Measurements from ENCODE around the gene TPST2.

DNA sequence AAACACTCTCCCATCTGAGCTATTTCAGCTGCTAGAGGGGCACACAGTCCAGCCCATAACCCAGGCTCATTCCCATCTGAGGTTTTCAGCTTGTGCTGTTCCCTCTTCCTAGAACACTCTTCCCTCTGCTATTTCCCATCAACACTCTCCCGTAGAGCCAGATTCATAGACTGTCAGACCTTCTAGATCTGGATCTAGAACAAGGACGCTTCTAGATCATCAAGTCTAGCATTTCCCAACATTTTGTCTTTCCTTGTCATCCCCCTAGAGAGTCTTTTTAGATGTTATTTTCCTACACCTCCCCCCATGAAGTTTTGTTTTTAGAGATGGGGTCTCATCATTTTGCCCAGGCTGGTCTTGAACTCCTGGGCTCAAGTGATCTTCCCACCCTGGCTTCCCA, 45.2 kb upstream of the TPST2 start:
- TF ChIP-seq, protein P1, sequence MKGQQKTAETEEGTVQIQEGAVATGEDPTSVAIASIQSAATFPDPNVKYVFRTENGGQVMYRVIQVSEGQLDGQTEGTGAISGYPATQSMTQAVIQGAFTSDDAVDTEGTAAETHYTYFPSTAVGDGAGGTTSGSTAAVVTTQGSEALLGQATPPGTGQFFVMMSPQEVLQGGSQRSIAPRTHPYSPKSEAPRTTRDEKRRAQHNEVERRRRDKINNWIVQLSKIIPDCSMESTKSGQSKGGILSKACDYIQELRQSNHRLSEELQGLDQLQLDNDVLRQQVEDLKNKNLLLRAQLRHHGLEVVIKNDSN (CRISPR knock-in tag; IDR thresholded peaks at IDR 0.05) = no peak
- TF ChIP-seq ZNF445 (CRISPR knock-in tag; IDR thresholded peaks at IDR 0.05; ENCODE audit: low read depth) = no peak
- no peak for TF ChIP-seq JUN (IDR thresholded peaks at IDR 0.05; ENCODE audit: borderline replicate concordance, low read depth, low read length)
- TF ChIP-seq JUN (CRISPR knock-in tag; IDR thresholded peaks at IDR 0.05; ENCODE audit: borderline replicate concordance) = no peak
- TF ChIP-seq, protein P2, sequence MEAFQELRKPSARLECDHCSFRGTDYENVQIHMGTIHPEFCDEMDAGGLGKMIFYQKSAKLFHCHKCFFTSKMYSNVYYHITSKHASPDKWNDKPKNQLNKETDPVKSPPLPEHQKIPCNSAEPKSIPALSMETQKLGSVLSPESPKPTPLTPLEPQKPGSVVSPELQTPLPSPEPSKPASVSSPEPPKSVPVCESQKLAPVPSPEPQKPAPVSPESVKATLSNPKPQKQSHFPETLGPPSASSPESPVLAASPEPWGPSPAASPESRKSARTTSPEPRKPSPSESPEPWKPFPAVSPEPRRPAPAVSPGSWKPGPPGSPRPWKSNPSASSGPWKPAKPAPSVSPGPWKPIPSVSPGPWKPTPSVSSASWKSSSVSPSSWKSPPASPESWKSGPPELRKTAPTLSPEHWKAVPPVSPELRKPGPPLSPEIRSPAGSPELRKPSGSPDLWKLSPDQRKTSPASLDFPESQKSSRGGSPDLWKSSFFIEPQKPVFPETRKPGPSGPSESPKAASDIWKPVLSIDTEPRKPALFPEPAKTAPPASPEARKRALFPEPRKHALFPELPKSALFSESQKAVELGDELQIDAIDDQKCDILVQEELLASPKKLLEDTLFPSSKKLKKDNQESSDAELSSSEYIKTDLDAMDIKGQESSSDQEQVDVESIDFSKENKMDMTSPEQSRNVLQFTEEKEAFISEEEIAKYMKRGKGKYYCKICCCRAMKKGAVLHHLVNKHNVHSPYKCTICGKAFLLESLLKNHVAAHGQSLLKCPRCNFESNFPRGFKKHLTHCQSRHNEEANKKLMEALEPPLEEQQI (IDR thresholded peaks at IDR 0.05) = no peak
- no peak for TF ChIP-seq POLR2AphosphoS5 (IDR thresholded peaks at IDR 0.05; ENCODE audit: control insufficient read depth, insufficient read depth, low read depth, low read length)
- no peak for TF ChIP-seq MYBL2 (IDR thresholded peaks at IDR 0.05; ENCODE audit: low read depth)
- TF ChIP-seq MYBL2 (CRISPR knock-in tag; IDR thresholded peaks at IDR 0.05; ENCODE audit: borderline replicate concordance) = no peak
- no peak for TF ChIP-seq GABPA (tag; conservative IDR thresholded peaks at IDR 0.05; ENCODE audit: low read depth)
- no peak for TF ChIP-seq FOXJ3 (CRISPR knock-in tag; IDR thresholded peaks at IDR 0.05)
- TF ChIP-seq ZNF274 (IDR thresholded peaks at IDR 0.05; ENCODE audit: borderline replicate concordance, low read depth, low read length) = no peak
- TF ChIP-seq ETV6 (IDR thresholded peaks at IDR 0.05; ENCODE audit: borderline replicate concordance in 1 of 2, low read depth in 2 of 2, low read length in 1 of 2) = no peak
- TF ChIP-seq ETV6 (CRISPR knock-in tag; IDR thresholded peaks at IDR 0.05; ENCODE audit: borderline replicate concordance) = no peak
- TF ChIP-seq, protein P3, sequence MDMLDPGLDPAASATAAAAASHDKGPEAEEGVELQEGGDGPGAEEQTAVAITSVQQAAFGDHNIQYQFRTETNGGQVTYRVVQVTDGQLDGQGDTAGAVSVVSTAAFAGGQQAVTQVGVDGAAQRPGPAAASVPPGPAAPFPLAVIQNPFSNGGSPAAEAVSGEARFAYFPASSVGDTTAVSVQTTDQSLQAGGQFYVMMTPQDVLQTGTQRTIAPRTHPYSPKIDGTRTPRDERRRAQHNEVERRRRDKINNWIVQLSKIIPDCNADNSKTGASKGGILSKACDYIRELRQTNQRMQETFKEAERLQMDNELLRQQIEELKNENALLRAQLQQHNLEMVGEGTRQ (CRISPR knock-in tag; IDR thresholded peaks at IDR 0.05) = no peak
- TF ChIP-seq ZNF830 (CRISPR knock-in tag; IDR thresholded peaks at IDR 0.05) = no peak
- TF ChIP-seq, protein P4, sequence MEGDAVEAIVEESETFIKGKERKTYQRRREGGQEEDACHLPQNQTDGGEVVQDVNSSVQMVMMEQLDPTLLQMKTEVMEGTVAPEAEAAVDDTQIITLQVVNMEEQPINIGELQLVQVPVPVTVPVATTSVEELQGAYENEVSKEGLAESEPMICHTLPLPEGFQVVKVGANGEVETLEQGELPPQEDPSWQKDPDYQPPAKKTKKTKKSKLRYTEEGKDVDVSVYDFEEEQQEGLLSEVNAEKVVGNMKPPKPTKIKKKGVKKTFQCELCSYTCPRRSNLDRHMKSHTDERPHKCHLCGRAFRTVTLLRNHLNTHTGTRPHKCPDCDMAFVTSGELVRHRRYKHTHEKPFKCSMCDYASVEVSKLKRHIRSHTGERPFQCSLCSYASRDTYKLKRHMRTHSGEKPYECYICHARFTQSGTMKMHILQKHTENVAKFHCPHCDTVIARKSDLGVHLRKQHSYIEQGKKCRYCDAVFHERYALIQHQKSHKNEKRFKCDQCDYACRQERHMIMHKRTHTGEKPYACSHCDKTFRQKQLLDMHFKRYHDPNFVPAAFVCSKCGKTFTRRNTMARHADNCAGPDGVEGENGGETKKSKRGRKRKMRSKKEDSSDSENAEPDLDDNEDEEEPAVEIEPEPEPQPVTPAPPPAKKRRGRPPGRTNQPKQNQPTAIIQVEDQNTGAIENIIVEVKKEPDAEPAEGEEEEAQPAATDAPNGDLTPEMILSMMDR (IDR thresholded peaks at IDR 0.05 in 2 of 3, conservative IDR thresholded peaks at IDR 0.05 in 1 of 3; ENCODE audit: insufficient read depth in 2 of 3, low read depth in 1 of 3, low read length in 3 of 3) = no peak
